Heart left ventricle (tissue), 13 donors: ENCODE data around the gene SCLY.

Experiments
- POLR2A ChIP-seq, 2 donors: fragments of 450-650 bp; IDR thresholded peaks; one replicate each; pipeline ENCODE4 v1.6.1; 2017; ENCODE audit warnings: antibody characterized with exemption in 2 of 2, mild to moderate bottlenecking in 2 of 2, moderate library complexity in 2 of 2
- TF ChIP-seq, protein P1 (sequence below), 12 donors: fragments of 200-600 bp; sonication (generic) in 4 of 12; IDR thresholded peaks; one replicate each; pipeline versions ENCODE4 v1.5.0 to v1.8.0; 2018 to 2022; ENCODE audit warnings: antibody characterized with exemption in 12 of 12, mild to moderate bottlenecking in 5 of 12
- donor health status: ischemic (EF 13 %, LVEDD 7.1; RV severe dilation, severe dysfunction).
- donor health status: DM: no; HTN: yes; CAD: no.
- donor health status: DM: no; HTN: no; CAD: no.
- donor health status: ischemic (EF 25% LVEDD 6.9; RV normal size, moderate dysfunction).
- donor health status: ischemic (EF 25% LVEDD 5.7; RV mildly dilated, moderate dysfunction).
- donor health status: ischemic (EF 35%, LVEDD 5.7; RV mildly dilated, moderate dysfunction).
- donor health status: nonischemic (EF 11% LVEDD 7.7; RV severe dilation, severe dysfunction).
- donor health status: DM: yes; HTN: yes; CAD: no.
- donor health status: PGD.
- donor health status: ischemic (EF 29% LVEDD 5.4; RV normal size, mild dysfunction).
- donor health status: nonischemic (EF 23%, LVEDD 6.1; RV moderate dilation, normal function).

DNA sequence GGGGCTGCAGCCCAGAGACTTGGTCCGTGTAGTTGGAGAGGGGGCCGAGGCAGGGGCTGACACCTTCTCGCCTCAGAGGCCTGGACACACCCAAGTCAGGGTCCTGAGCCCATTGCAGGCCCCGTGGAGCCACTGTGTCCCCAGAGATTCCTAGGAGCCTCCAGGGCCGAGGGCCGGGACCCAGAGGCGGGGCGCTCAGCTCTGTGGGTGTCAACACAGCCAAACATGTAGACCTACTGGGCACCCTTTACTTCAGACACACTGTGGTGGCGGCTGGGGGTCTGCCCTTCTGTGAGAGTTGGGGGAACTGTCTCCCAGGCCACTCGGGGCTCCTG is 38.9 kb downstream of the SCLY start:
- no peak for TF ChIP-seq POLR2A (IDR thresholded peaks at IDR 0.05)
- TF ChIP-seq, protein P1, sequence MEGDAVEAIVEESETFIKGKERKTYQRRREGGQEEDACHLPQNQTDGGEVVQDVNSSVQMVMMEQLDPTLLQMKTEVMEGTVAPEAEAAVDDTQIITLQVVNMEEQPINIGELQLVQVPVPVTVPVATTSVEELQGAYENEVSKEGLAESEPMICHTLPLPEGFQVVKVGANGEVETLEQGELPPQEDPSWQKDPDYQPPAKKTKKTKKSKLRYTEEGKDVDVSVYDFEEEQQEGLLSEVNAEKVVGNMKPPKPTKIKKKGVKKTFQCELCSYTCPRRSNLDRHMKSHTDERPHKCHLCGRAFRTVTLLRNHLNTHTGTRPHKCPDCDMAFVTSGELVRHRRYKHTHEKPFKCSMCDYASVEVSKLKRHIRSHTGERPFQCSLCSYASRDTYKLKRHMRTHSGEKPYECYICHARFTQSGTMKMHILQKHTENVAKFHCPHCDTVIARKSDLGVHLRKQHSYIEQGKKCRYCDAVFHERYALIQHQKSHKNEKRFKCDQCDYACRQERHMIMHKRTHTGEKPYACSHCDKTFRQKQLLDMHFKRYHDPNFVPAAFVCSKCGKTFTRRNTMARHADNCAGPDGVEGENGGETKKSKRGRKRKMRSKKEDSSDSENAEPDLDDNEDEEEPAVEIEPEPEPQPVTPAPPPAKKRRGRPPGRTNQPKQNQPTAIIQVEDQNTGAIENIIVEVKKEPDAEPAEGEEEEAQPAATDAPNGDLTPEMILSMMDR (IDR thresholded peaks at IDR 0.05), result no peak
